Sigmoid colon (tissue), 4 donors: ENCODE results near the gene QKI.

Source experiments
- CTCF ChIP-seq, 4 experiments: fragments of 450-650 bp in 3 of 4; fragments of 200-600 bp in 1 of 4; IDR thresholded peaks; one replicate each; pipeline ENCODE4 v1.5.1; 2016 to 2019; ENCODE audit warnings: antibody characterized with exemption in 4 of 4, mild to moderate bottlenecking in 3 of 4, moderate library complexity in 2 of 4
- POLR2A ChIP-seq, 2 donors: fragments of 450-650 bp; IDR thresholded peaks; one replicate each; pipeline ENCODE4 v1.6.1; 2016; ENCODE audit warnings: antibody characterized with exemption in 2 of 2, mild to moderate bottlenecking in 2 of 2, moderate library complexity in 2 of 2
- POLR2AphosphoS5 ChIP-seq, 4 donors: sonication (generic); formaldehyde crosslinking; IDR thresholded peaks; one replicate each; pipeline ENCODE4 v1.6.1; 2017; ENCODE audit warnings: antibody characterized with exemption in 4 of 4

DNA sequence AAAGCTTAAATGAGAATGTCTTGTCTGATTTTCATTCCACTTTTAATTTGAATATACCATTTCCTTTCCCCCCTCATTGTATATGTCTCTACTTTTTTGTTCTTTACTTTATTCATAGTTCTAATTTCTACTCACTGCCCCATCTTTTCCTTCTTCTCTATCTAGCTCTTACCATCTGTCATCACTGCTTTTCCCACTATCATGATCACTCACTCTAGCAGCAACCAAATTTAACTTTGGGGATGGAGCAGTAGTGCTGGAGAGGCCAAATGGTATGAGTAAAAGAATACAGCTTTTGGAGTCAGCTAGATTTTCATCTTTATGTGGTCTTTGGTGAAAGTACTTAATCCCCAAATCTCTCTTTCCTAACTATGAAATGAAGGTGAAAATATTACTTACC lies 25.5 kb downstream of the QKI start:
- no peak for TF ChIP-seq CTCF (IDR thresholded peaks at IDR 0.05)
- no peak for TF ChIP-seq POLR2A (IDR thresholded peaks at IDR 0.05)
- no peak for TF ChIP-seq POLR2AphosphoS5 (IDR thresholded peaks at IDR 0.05)
